Duodenal mucosa (tissue), 2 donors: ENCODE data around the gene C5orf46.

Experiments used
- H3K27ac ChIP-seq: one replicate; pipeline ENCODE4 v1.7.0; 2013; ENCODE audit warnings: low read depth, low read length
- H3K27me3 ChIP-seq, 2 donors: one replicate each; pipeline ENCODE4 v1.7.0; 2013; ENCODE audit warnings: low read length in 2 of 2, control low read depth in 1 of 2; ENCODE audit not compliant: insufficient read depth in 2 of 2, control insufficient read depth in 1 of 2
- H3K36me3 ChIP-seq, 2 donors: one replicate each; pipeline ENCODE4 v1.7.0; 2013; ENCODE audit warnings: low read length in 2 of 2, control low read depth in 1 of 2; ENCODE audit not compliant: insufficient read depth in 2 of 2, control insufficient read depth in 1 of 2
- H3K4me1 ChIP-seq, 2 donors: one replicate each; pipeline ENCODE4 v1.7.0; 2013; ENCODE audit warnings: low read length in 2 of 2, control low read depth in 1 of 2; ENCODE audit not compliant: insufficient read depth in 2 of 2, control insufficient read depth in 1 of 2
- H3K4me3 ChIP-seq, 2 donors: one replicate each; pipeline ENCODE4 v1.7.0; 2013; ENCODE audit warnings: low read length in 2 of 2, low read depth in 1 of 2
- H3K9ac ChIP-seq, 2 donors: one replicate each; pipeline ENCODE4 v1.7.0; 2013; ENCODE audit warnings: low read length in 2 of 2, low read depth in 1 of 2
- H3K9me3 ChIP-seq, 2 donors: one replicate each; pipeline ENCODE4 v1.7.0; 2013; ENCODE audit warnings: low read length in 2 of 2, control low read depth in 1 of 2; ENCODE audit not compliant: control insufficient read depth in 1 of 2

C5orf46 gene

DNA sequence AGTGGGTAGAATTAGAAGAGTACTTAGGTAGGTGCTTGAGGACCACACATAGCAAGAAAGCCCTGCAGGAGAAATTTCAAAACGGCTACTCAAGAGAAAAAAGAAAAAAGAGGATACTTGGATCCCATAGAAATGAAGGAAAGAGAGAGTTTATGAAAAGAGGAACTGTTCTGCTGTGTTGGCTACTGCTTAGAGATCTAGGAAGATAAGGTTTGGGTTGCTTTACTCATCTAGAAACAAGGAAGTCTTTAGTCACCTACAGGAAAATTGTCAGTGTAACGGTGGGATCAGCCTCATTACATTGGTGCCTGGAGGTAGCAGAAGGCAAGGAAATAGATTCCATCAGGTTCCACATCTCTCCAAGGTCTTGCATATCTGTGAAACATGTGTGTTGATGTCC is 14.8 kb upstream of the C5orf46 start:
- Histone ChIP-seq H3K27ac (no peak overlapping the region), H3K9ac (no peak overlapping the region), H3K4me3 (no peak overlapping the region), H3K27me3 (no peaks in the 10 kb centered on the region), H3K9me3 (no peaks in the 10 kb centered on the region), H3K4me1 (no peaks in the 10 kb centered on the region), H3K36me3 (no peaks in the 10 kb centered on the region)

DNA sequence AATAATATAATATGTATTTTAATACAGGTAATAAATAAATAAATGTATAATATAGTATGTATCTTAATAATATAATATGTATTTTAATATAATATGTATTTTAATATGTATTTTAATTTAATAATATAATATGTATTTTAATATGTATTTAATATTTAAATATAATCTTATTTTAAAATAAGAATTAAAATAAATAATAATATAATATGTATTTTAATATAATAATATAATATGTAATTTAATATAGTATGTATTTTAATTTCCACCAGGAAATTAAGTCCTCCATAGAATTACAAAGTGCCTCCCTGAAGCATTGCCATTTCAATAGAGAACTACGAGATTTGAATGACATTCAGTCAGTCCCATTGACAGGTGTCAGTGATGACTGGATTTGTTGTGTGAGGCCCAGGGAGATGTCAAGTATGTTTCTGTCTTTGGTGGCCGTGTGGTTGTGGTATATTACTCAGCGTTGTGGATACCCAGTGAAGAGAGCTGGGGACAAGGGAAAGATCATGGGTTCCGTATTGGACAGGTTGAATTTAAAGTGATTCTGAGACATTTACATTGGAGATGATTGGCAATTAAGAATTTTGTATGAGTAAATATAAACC is 14.2 kb upstream of the C5orf46 start:
- H3K27me3 ChIP-seq = no peaks in the 10 kb centered on the region
- no peaks in the 10 kb centered on the region for H3K4me1 ChIP-seq
- H3K4me3 ChIP-seq = no peak overlapping the region
- no peak overlapping the region for H3K27ac ChIP-seq
- H3K36me3 ChIP-seq = no peaks in the 10 kb centered on the region
- H3K9me3 ChIP-seq = no peaks in the 10 kb centered on the region
- no peak overlapping the region for H3K9ac ChIP-seq

DNA sequence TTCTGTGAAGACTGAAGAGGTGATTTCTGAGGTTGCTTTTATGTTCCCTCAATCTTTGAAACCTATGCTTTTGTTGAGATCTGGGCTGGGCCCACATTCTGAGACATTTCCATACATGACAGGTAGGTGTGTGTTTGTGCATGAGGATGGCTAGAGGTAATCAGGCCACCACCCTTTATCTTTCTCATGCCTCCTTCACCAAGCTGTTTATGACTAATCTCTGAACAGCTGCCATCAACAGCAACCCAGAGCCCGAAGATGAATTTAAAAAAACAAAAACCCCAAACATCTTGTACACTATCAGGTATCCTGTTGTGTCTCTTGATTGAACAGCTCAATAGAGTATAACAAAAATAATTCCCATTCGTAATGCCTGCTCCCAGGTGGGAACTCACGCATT is 12.6 kb upstream of the C5orf46 start:
- no peak overlapping the region for H3K27ac ChIP-seq
- H3K9ac ChIP-seq = no peak overlapping the region
- no peaks in the 10 kb centered on the region for H3K4me1 ChIP-seq
- no peaks in the 10 kb centered on the region for H3K36me3 ChIP-seq
- H3K4me3 ChIP-seq = no peak overlapping the region
- no peaks in the 10 kb centered on the region for H3K9me3 ChIP-seq
- H3K27me3 ChIP-seq = no peaks in the 10 kb centered on the region

DNA sequence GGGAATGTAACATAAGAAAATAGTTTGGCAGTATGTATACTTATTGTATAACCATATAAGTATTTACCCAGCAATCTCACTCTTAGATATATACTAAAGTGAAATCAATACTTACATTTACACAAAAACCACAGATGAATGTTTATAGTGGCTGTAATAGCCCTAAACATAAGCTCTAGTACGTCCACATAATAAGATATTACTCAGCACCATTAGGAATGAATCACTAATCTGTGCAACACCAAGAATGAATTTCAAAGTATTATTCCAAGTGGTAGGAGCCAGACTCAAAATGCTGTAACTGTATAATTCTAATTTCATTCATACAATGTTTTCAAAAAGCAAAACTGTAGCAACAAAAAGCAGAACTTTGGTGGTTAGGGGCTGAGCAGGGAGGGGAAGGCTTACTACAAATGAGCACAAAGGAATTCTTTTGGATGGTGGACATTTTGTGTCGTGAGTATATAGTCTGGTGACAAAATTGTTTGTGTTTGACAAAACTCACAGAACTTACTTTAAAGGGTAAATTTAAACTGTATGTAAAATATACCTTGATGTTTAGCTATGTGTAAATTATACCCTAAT is 11.9 kb upstream of the C5orf46 start:
- no peaks in the 10 kb centered on the region for H3K4me1 ChIP-seq
- H3K27me3 ChIP-seq = no peaks in the 10 kb centered on the region
- H3K36me3 ChIP-seq = no peaks in the 10 kb centered on the region
- no peak overlapping the region for H3K9ac ChIP-seq
- H3K27ac ChIP-seq = no peak overlapping the region
- H3K9me3 ChIP-seq = no peaks in the 10 kb centered on the region
- no peak overlapping the region for H3K4me3 ChIP-seq

DNA sequence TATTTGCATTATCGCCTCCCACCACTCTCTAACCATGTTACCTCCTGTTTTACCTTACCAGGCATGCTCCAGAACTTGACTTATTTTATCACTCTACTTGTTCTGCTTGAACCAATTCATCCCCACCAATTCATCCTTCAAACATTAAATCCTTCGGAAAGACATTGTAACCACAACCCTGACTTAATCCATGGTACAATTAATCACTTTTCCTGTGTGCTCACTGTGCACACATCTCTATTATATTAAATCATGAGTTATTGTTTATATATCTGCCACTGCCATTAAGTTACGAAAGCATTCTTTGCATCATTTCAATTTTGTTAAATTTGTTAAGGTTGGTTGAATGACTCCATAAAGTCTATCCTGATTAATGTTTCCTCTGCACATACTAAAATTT is 7.4 kb upstream of the C5orf46 start:
- Histone ChIP-seq H3K27me3 (no peaks in the 10 kb centered on the region), H3K27ac (no peak overlapping the region), H3K4me3 (no peak overlapping the region), H3K4me1 (no peaks in the 10 kb centered on the region), H3K9ac (no peak overlapping the region), H3K9me3 (no peaks in the 10 kb centered on the region), H3K36me3 (no peaks in the 10 kb centered on the region)

DNA sequence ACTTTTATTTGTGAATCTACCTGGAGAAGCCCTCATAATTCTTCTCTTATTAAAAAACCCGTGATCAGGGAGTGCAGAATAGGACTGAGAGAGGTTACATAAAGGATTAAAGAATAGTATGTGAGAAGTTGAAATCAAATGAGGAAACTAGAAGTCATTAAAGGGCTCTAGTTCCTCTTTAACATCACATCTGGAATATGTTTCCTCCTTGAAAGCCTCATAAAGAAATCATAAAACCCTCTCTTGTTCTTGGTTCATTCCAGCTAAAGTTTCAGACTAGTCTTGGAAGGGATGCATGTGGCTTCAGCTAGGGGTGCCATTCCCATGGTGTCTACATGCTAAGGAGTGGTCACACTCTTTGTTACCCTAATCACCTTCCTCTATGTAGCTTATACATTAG is 5.7 kb upstream of the C5orf46 start:
- no peak overlapping the region for H3K9ac ChIP-seq
- no peak overlapping the region for H3K4me3 ChIP-seq
- no peaks in the 10 kb centered on the region for H3K27me3 ChIP-seq
- H3K36me3 ChIP-seq = no peaks in the 10 kb centered on the region
- H3K4me1 ChIP-seq = no peaks in the 10 kb centered on the region
- H3K27ac ChIP-seq = no peak overlapping the region
- H3K9me3 ChIP-seq = no peaks in the 10 kb centered on the region

DNA sequence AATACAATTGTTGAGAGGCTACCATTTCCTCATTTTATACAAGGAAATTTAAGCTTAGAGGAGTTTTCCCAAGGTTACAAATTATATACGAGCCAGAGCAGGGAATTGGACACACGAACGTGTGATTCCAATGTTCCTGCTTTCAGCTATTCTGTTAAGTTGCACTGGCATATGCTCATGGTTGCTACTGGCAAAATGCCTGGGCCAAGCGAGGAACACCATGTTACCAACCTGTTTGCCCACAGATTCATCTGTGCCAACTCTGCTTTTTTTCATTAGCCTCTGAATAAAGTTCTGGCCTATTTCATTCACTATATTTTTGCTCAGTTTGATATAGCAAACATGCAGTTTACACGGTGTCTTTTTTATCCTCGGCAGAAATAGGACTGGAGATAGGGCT is 5.1 kb upstream of the C5orf46 start:
- Histone ChIP-seq H3K27me3 (no peaks in the 10 kb centered on the region), H3K4me1 (no peaks in the 10 kb centered on the region), H3K9ac (no peak overlapping the region), H3K36me3 (no peaks in the 10 kb centered on the region), H3K4me3 (no peak overlapping the region), H3K9me3 (no peaks in the 10 kb centered on the region), H3K27ac (no peak overlapping the region)

DNA sequence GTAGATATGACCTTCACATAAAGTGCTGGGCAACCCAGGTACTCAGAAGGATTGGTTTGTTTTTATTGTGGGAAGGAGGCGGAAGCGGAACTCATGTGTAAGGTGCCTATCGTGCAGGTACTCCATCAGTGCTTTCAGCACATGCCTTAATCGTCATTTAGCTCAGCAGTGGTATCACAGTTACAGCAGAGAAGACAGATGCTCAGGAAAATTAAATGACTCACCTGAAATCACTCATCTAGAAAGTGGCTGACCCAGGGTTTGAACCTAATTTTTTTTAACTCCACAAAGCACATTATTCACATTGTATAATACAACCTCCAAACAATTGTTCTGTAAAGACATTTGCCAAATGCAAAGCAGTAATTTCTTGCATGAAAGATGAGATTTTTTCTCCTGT is 2.2 kb downstream of the C5orf46 start:
- no peak overlapping the region for H3K27ac ChIP-seq
- no peak overlapping the region for H3K9ac ChIP-seq
- no peaks in the 10 kb centered on the region for H3K36me3 ChIP-seq
- H3K27me3 ChIP-seq = no peaks in the 10 kb centered on the region
- H3K4me1 ChIP-seq = no peaks in the 10 kb centered on the region
- H3K9me3 ChIP-seq = no peaks in the 10 kb centered on the region
- no peak overlapping the region for H3K4me3 ChIP-seq

DNA sequence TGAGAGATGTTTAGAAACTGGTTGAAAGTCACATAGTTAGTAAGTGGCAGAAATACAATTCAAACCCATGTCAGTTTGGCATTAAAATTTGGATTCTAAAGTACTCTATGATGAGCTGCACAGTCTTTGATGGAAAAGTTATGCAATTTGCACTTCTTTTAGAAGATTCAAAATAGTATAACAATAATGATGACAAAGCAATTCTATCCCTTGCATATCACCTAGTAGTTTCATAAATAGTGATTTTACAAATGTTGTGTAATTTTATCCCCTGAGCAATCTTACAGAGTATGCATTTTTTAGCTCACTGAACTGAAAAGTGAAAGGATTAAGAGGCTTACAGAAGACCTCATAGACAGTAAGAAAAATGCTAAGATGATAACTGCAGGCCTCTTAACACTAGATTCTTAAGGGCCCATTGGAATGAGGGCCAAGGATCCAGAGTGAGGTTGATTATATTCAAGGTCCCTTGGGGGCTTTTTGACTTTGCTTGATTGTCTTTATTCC is 3.7 kb downstream of the C5orf46 start:
- H3K9ac ChIP-seq = no peak overlapping the region
- H3K4me3 ChIP-seq = no peak overlapping the region
- H3K4me1 ChIP-seq = no peaks in the 10 kb centered on the region
- H3K27ac ChIP-seq = no peak overlapping the region
- H3K36me3 ChIP-seq = no peaks in the 10 kb centered on the region
- no peaks in the 10 kb centered on the region for H3K9me3 ChIP-seq
- H3K27me3 ChIP-seq = no peaks in the 10 kb centered on the region

DNA sequence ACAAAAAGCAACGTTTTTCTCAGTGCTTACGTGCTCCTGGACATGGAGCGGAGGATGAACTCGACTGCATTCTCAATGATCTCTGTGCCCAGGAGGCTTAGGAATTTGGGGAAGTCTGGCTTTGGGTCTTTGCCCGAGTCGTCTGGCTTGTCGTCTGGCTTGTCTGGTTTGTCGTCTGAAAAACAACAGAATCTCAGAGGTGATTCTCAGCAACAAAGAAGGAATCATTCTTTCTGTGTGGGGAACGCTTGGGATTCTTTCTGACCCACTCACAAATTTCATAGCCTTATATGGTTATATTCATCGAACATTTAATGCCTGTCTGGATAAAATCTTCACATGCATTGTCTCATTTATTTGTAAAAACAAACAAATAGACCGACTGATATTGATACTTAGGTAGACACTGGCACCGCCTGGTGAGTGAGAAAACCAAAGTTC is 4.7 kb downstream of the C5orf46 start:
- Histone ChIP-seq H3K27me3 (no peaks in the 10 kb centered on the region), H3K4me1 (no peaks in the 10 kb centered on the region), H3K27ac (no peak overlapping the region), H3K9ac (no peak overlapping the region), H3K9me3 (no peaks in the 10 kb centered on the region), H3K4me3 (no peak overlapping the region), H3K36me3 (no peaks in the 10 kb centered on the region)
